Chondrocyte (in vitro differentiated cells): ENCODE results near the gene SLC43A2. TPM values are rescaled to one million over a fixed set of nuclear protein-coding genes. Genes with fewer than 3 reads are reported as not detected.
"Not testable (repeated sequence)": the region's sequence is repeated elsewhere in the genome, so short reads cannot be mapped to it uniquely, and the experiment has no call there.

Experiments
- DNase-seq: peaks from one replicate; pipeline ENCODE4 v3.0.0; 2021; ENCODE audit warnings: mixed read lengths, low spot score
- H3K27ac Mint-ChIP-seq: one replicate; pipeline ENCODE4 v1.8.0; 2021; ENCODE audit warnings: mild to moderate bottlenecking, moderate library complexity, mixed read lengths; ENCODE audit not compliant: unreplicated experiment
- H3K27me3 Mint-ChIP-seq: 2 replicates; pipeline ENCODE4 v1.8.0; 2021; ENCODE audit warnings: low read depth, mixed read lengths
- H3K36me3 Mint-ChIP-seq: 2 replicates; pipeline ENCODE4 v1.8.0; 2021; ENCODE audit warnings: low read depth, mixed read lengths
- H3K4me1 Mint-ChIP-seq: 2 replicates; pipeline ENCODE4 v1.8.0; 2021; ENCODE audit warnings: low read depth, mild to moderate bottlenecking, mixed read lengths
- H3K4me3 Mint-ChIP-seq: one replicate; pipeline ENCODE4 v1.8.0; 2021; ENCODE audit warnings: mild to moderate bottlenecking, moderate library complexity, mixed read lengths; ENCODE audit not compliant: unreplicated experiment
- H3K9me3 Mint-ChIP-seq: 2 replicates; pipeline ENCODE4 v1.8.0; 2021; ENCODE audit warnings: low read depth, mixed read lengths
- long read RNA-seq: library from polyadenylated mRNA; stranded (forward); transcript quantifications from one replicate; pipeline ENCODE4 v2.0.0, GENCODE V29; 2021
- total RNA-seq: library from RNA; stranded (reverse); gene quantifications from 3 replicates; pipeline ENCODE4 v1.2.1, GENCODE V29; 2021
- TF ChIP-seq, protein P1 (sequence below): fragments of 200-600 bp; sonication (generic); IDR thresholded peaks from 2 replicates; pipeline ENCODE4 v1.5.0; 2021; ENCODE audit warnings: antibody characterized with exemption, mild to moderate bottlenecking, moderate library complexity

SLC43A2 gene
- total RNA-seq, result 3.0 to 3.7 TPM (median 3.3 TPM) in 3 replicates
- long read RNA-seq, full-length matches to known transcripts, result 3 of 5 reads
- long read RNA-seq, partial matches to known transcripts, result 1 of 5 reads
- long read RNA-seq, other reads (novel, unspliced or antisense), result 1 of 5 reads

DNA sequence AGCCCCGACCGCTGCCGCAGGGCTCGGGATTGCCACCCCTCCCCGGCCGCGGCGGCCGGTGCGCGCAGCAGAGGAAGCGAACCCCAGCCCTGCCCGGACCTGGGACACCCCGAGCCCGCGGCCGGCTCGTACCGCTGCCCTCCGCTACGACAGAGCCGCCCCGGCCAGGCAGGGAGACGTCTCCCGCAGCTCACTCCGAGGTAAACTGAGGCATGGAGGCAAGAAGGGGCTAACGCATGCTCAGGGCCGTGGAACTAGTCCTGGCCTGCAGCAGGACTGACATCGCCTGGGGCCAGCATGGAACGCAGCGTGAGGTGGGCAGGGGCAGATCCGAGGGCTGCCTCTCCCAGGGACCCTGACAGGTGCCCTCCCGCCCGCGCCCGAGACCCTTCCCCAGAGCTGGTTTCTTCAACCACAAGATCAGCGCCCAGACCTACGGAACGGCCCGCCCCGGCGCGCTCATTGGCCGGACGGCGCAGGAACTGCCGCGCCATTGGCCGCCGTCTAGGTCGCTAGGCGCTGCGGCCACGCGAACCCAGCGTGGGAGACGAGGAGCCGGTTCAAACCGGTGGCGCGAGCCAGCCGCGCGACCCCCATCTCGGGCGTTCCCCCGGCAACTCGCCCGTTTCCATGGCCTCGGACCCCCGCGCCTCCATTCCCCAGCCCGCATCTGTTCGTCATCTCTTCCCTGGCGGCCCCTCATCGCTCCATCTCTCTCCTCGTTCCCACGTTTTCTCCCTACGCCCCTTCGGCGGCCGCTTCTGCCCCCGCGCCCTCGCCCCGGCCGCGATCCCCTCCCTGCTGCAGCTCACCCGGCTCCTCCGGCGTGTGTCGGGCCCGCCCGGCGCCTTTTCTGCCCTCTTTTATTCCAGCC lies at the start of gene SLC43A2:
TSS of gene SLC43A2 (minus strand) at position 853 of the 874 bp plus-strand sequence. CDS start 960 bp downstream, outside the sequence.
- Mint-ChIP-seq H3K27me3 (peaks cover 6% of the 10 kb centered on the region), H3K4me1 (peaks cover 7% of the 10 kb centered on the region), H3K36me3 (no peaks in the 10 kb centered on the region), H3K27ac (peak within 1 kb of the TSS; percentile 85), H3K9me3 (no peaks in the 10 kb centered on the region), H3K4me3 (peak within 1 kb of the TSS; percentile 91)
- TF ChIP-seq, protein P1, sequence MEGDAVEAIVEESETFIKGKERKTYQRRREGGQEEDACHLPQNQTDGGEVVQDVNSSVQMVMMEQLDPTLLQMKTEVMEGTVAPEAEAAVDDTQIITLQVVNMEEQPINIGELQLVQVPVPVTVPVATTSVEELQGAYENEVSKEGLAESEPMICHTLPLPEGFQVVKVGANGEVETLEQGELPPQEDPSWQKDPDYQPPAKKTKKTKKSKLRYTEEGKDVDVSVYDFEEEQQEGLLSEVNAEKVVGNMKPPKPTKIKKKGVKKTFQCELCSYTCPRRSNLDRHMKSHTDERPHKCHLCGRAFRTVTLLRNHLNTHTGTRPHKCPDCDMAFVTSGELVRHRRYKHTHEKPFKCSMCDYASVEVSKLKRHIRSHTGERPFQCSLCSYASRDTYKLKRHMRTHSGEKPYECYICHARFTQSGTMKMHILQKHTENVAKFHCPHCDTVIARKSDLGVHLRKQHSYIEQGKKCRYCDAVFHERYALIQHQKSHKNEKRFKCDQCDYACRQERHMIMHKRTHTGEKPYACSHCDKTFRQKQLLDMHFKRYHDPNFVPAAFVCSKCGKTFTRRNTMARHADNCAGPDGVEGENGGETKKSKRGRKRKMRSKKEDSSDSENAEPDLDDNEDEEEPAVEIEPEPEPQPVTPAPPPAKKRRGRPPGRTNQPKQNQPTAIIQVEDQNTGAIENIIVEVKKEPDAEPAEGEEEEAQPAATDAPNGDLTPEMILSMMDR, result no peak
- DNase-seq, result no peak

- Mint-ChIP-seq H3K36me3 (peaks cover 60% of the 10 kb centered on the region), H3K27ac (no peak overlapping the region), H3K4me3 (no peak overlapping the region), H3K27me3 (no peaks in the 10 kb centered on the region), H3K4me1 (no peaks in the 10 kb centered on the region), H3K9me3 (no peaks in the 10 kb centered on the region)
- no peak for DNase-seq
- TF ChIP-seq, protein P1, result no peak
Observed at GRCh38 chr17:1676401-1676800, 47.8 kb upstream of the SLC43A2 start.

DNA sequence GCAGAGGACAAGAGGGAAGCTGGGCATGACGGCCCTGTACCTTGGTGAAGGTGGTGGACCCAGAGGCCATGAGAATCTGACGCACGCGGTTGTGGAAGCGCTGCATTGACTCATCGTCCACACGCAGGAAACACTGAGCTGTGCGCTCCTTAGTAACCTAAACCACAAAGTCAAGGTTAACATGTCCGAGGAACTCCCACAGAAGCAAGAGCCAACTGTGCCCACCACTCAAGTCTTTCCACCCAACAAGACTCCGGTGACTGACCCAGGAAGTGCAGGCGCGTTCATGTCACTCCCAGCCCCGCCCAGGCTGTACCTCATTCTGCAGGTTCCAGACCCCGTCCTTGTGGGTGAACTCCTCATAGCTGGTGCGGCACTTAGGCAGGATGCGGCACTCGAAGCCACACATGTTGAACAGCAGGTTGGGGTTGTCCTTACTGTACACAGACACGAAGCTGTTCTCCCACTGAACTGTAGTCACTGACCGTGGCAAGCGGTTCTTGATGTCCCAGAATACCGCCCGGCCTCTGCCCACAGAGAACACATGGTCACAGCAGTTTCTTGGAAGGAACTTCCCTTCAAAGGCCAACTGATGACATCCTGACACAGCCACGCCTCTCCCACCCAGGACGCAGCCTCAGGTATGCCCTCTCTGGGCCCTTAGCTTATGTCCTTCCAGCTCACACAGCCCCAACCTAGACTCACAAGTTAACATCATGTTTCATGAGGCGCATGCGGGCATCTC lies 44.6 kb upstream of the SLC43A2 start:
- H3K36me3 Mint-ChIP-seq, result peaks cover 56% of the 10 kb centered on the region
- DNase-seq, result no peak
- TF ChIP-seq, protein P1, result no peak
- H3K4me3 Mint-ChIP-seq, result no peak overlapping the region
- peaks cover 12% of the 10 kb centered on the region for H3K4me1 Mint-ChIP-seq
- H3K9me3 Mint-ChIP-seq, result no peaks in the 10 kb centered on the region
- no peaks in the 10 kb centered on the region for H3K27me3 Mint-ChIP-seq
- H3K27ac Mint-ChIP-seq, result peak overlapping the region; percentile 27

DNA sequence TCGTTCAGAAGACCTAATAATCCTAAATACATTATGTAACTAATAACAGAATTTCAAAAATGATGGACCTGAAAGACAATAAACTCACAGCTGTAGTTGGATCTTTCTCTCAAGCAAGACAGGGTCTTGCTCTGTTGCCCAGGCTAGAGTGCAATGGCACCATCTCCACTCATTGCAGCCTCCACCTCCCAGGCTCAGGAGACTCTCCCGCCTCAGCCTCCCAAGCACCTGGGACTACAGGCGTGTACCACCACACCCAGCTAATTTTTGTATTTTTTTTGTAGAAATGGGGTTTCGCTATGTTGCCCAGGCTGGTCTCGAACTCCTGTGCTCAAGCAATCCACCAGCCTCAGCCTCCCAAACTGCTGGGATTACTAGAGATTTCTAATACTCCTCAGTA lies 35.3 kb upstream of the SLC43A2 start:
- H3K9me3 Mint-ChIP-seq, DNase-seq, H3K27ac Mint-ChIP-seq, H3K4me3 Mint-ChIP-seq, H3K27me3 Mint-ChIP-seq: not testable (repeated sequence)
- Mint-ChIP-seq H3K36me3 (peaks cover 32% of the 10 kb centered on the region), H3K4me1 (peaks cover 19% of the 10 kb centered on the region)

DNA sequence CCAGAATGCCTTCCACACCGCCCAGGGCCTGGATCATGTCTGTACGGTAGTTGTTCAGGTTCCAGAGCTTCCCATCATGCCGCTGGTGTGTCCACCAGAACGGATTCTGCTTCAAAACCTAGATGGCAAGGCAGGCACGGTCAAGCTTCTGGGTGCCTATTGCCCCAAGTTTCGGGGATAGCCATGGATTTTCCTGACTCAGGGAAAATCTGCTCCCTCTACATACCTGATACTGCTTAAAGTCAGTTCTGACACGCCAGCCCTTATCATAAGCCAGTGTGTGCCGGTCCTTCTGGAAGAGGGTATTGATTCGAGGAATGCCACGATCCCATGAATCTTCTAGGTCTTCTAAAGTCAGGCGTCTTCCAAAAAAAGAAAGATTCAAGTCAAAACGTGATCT lies 32.4 kb upstream of the SLC43A2 start:
- Mint-ChIP-seq H3K36me3 (peaks cover 43% of the 10 kb centered on the region), H3K9me3 (no peaks in the 10 kb centered on the region), H3K4me1 (no peaks in the 10 kb centered on the region), H3K4me3 (no peak overlapping the region), H3K27ac (no peak overlapping the region), H3K27me3 (no peaks in the 10 kb centered on the region)
- no peak for DNase-seq
- TF ChIP-seq, protein P1, result no peak
